NT2/D1 (cell line): ENCODE data around the gene TPMT.
A peak's percentile ranks its signal among the peaks of the same experiment; 100 is the strongest.
"Not testable (repeated sequence)": the region's sequence is repeated elsewhere in the genome, so short reads cannot be mapped to it uniquely, and the experiment has no call there.

Source experiments
- DNase-seq: peaks from one replicate; pipeline ENCODE4 v3.0.0-alpha.2; 2011; ENCODE audit warnings: low read depth, low spot score
- H3K27me3 ChIP-seq: 2 replicates; pipeline ENCODE4 v1.6.0; 2011; ENCODE audit warnings: mild to moderate bottlenecking; ENCODE audit not compliant: insufficient read length, insufficient read depth
- H3K36me3 ChIP-seq: 2 replicates; pipeline ENCODE4 v1.6.1; 2011; ENCODE audit warnings: mild to moderate bottlenecking, low read length, mixed read lengths; ENCODE audit not compliant: insufficient read depth, insufficient read length
- H3K4me1 ChIP-seq: 2 replicates; pipeline ENCODE4 v1.5.1; 2011; ENCODE audit not compliant: insufficient read depth, insufficient read length
- H3K4me3 ChIP-seq: 2 replicates; pipeline ENCODE4 v1.5.1; 2011; ENCODE audit warnings: low read depth; ENCODE audit not compliant: insufficient read length
- H3K9ac ChIP-seq: 2 replicates; pipeline ENCODE4 v1.6.0; 2011; ENCODE audit warnings: low read depth; ENCODE audit not compliant: insufficient read length
- H3K9me3 ChIP-seq: 2 replicates; pipeline ENCODE4 v1.5.1; 2011; ENCODE audit warnings: mild to moderate bottlenecking, low read length; ENCODE audit not compliant: insufficient read depth
- SUZ12 ChIP-seq: IDR thresholded peaks from 2 replicates; pipeline ENCODE4 v1.6.1; 2011; ENCODE audit not compliant: insufficient read length, insufficient read depth; ENCODE audit errors: extremely low read depth
- YY1 ChIP-seq: IDR thresholded peaks from 2 replicates; pipeline ENCODE4 v1.6.1; 2011; ENCODE audit not compliant: insufficient read length, insufficient read depth
- ZNF274 ChIP-seq: IDR thresholded peaks from 2 replicates; pipeline ENCODE4 v1.6.1; 2011; ENCODE audit warnings: mild to moderate bottlenecking, low read depth, low read length

The TPMT gene

GRCh38 chr6:18155864-18156421, 1.1 kb upstream of the TPMT start:
- Histone ChIP-seq H3K4me3 (peak overlapping the region; percentile 71), H3K9me3 (no peaks in the 10 kb centered on the region), H3K36me3 (peaks cover 4% of the 10 kb centered on the region), H3K4me1 (peaks cover 2% of the 10 kb centered on the region), H3K9ac (peak overlapping the region; percentile 79), H3K27me3 (no peaks in the 10 kb centered on the region)
- DNase-seq = peak; percentile 44
- TF ChIP-seq YY1 (no peak), ZNF274 (no peak), SUZ12 (no peak)

GRCh38 chr6:18155150-18155863, 430 bp upstream of the TPMT start, which contains the start of gene KDM1B:
Gene KDM1B (plus strand): TSS chr6:18155422. CDS start chr6:18159896, 4,474 bp downstream.
- TF ChIP-seq SUZ12 (no peak), ZNF274 (no peak), YY1 (no peak)
- peak; percentile 93 for DNase-seq
- H3K27me3 ChIP-seq = no peaks in the 10 kb centered on the region

GRCh38 chr6:18153311-18153703, 1.6 kb downstream of the TPMT start:
- Histone ChIP-seq H3K27me3 (no peaks in the 10 kb centered on the region), H3K4me1 (peaks cover 2% of the 10 kb centered on the region), H3K4me3 (no peak overlapping the region), H3K36me3 (no peaks in the 10 kb centered on the region), H3K9ac (no peak overlapping the region), H3K9me3 (no peaks in the 10 kb centered on the region)
- TF ChIP-seq YY1 (no peak), ZNF274 (no peak), SUZ12 (no peak)
- no peak for DNase-seq

More at GRCh38 chr6:18155150-18155863, 430 bp upstream of the TPMT start, which contains the start of gene KDM1B:
- peak within 1 kb of the TSS; percentile 79 for H3K4me3 ChIP-seq
- peaks cover 2% of the 10 kb centered on the region for H3K4me1 ChIP-seq
- peaks cover 4% of the 10 kb centered on the region for H3K36me3 ChIP-seq
- H3K9ac ChIP-seq = peak within 1 kb of the TSS; percentile 79
- H3K9me3 ChIP-seq = no peaks in the 10 kb centered on the region

- DNase-seq = no peak
Measured at GRCh38 chr6:18151801-18152200, 3.1 kb downstream of the TPMT start.

GRCh38 chr6:18151391-18151790, 3.5 kb downstream of the TPMT start:
- not testable (repeated sequence) for DNase-seq, H3K4me3 ChIP-seq, H3K36me3 ChIP-seq, H3K4me1 ChIP-seq, H3K9ac ChIP-seq, H3K27me3 ChIP-seq, H3K9me3 ChIP-seq

More at GRCh38 chr6:18151801-18152200, 3.1 kb downstream of the TPMT start:
- H3K36me3 ChIP-seq = peaks cover 3% of the 10 kb centered on the region
- no peaks in the 10 kb centered on the region for H3K9me3 ChIP-seq
- H3K9ac ChIP-seq = no peak overlapping the region
- TF ChIP-seq ZNF274 (no peak), SUZ12 (no peak), YY1 (no peak)
- no peak overlapping the region for H3K4me3 ChIP-seq
- peaks cover 2% of the 10 kb centered on the region for H3K4me1 ChIP-seq
- H3K27me3 ChIP-seq = no peaks in the 10 kb centered on the region

GRCh38 chr6:18148304-18149025, 6.4 kb downstream of the TPMT start:
- H3K36me3 ChIP-seq = peaks cover 10% of the 10 kb centered on the region
- no peaks in the 10 kb centered on the region for H3K9me3 ChIP-seq
- H3K27me3 ChIP-seq = no peaks in the 10 kb centered on the region
- no peak for DNase-seq
- no peak overlapping the region for H3K9ac ChIP-seq
- TF ChIP-seq YY1 (no peak), SUZ12 (no peak), ZNF274 (no peak)
- H3K4me1 ChIP-seq = no peaks in the 10 kb centered on the region
- no peak overlapping the region for H3K4me3 ChIP-seq

- H3K9me3 ChIP-seq = no peaks in the 10 kb centered on the region
- no peak overlapping the region for H3K9ac ChIP-seq
- peaks cover 18% of the 10 kb centered on the region for H3K36me3 ChIP-seq
- TF ChIP-seq ZNF274 (no peak), YY1 (no peak), SUZ12 (no peak)
- no peaks in the 10 kb centered on the region for H3K27me3 ChIP-seq
- no peak for DNase-seq
- no peaks in the 10 kb centered on the region for H3K4me1 ChIP-seq
- no peak overlapping the region for H3K4me3 ChIP-seq
Measured at GRCh38 chr6:18147616-18148015, 7.3 kb downstream of the TPMT start.
